Measurements from ENCODE around the gene NQO2.
"Not testable (repeated sequence)": the region's sequence is repeated elsewhere in the genome, so short reads cannot be mapped to it uniquely, and the experiment has no call there.

Gene NQO2

GRCh38 chr6:3039384-3039783 lies 39.7 kb downstream of the NQO2 start:
- DNase-seq (ENCODE audit: low read depth, low spot score) = no peak
- ChIA-PET POLR2A (no interaction called here), CTCF (interaction anchor here (0.8 kb wide), 1 partner anchor 42 kb away, joined by 3 read pairs; no protein-coding TSS in a partner anchor)
- TF ChIP-seq CTCF (IDR thresholded peaks at IDR 0.05; ENCODE audit: insufficient read depth, low read length, missing control alignments) = no peak
- no peak overlapping the region for H3K4me3 ChIP-seq (ENCODE audit: low read depth, low read length)

GRCh38 chr6:3041147-3041546 lies 41.5 kb downstream of the NQO2 start:
- no peak for TF ChIP-seq CTCF (IDR thresholded peaks at IDR 0.05; ENCODE audit: insufficient read depth, low read length, missing control alignments)
- no peak overlapping the region for H3K4me3 ChIP-seq (ENCODE audit: low read depth, low read length)
- CTCF ChIA-PET = interaction anchor here (1.4 kb wide), 1 partner anchor 22 kb away, joined by 6 read pairs; no protein-coding TSS in a partner anchor
- POLR2A ChIA-PET = no interaction called here
- DNase-seq (ENCODE audit: low read depth, low spot score) = no peak

GRCh38 chr6:3041606-3042005 lies 41.9 kb downstream of the NQO2 start:
- CTCF ChIA-PET = interaction anchor here (1.4 kb wide), 1 partner anchor 22 kb away, joined by 6 read pairs; no protein-coding TSS in a partner anchor
- POLR2A ChIA-PET = no interaction called here
- TF ChIP-seq CTCF (IDR thresholded peaks at IDR 0.05; ENCODE audit: insufficient read depth, low read length, missing control alignments) = no peak
- no peak for DNase-seq (ENCODE audit: low read depth, low spot score)
- no peak overlapping the region for H3K4me3 ChIP-seq (ENCODE audit: low read depth, low read length)

- H3K4me3 ChIP-seq (ENCODE audit: low read depth, low read length) = no peak overlapping the region
- POLR2A ChIA-PET = no interaction called here
- no peak for DNase-seq (ENCODE audit: low read depth, low spot score)
- no peak for TF ChIP-seq CTCF (IDR thresholded peaks at IDR 0.05; ENCODE audit: insufficient read depth, low read length, missing control alignments)
- CTCF ChIA-PET = interaction anchor here (0.6 to 1.7 kb wide), 4 partner anchors 26 to 93 kb away, joined by 3 to 5 read pairs (median 4); no protein-coding TSS in a partner anchor
Measured at GRCh38 chr6:3045369-3045768, 45.7 kb downstream of the NQO2 start.

- DNase-seq (ENCODE audit: low read depth, low spot score) = no peak
- H3K4me3 ChIP-seq (ENCODE audit: low read depth, low read length) = no peak overlapping the region
- POLR2A ChIA-PET = no interaction called here
- no peak for TF ChIP-seq CTCF (IDR thresholded peaks at IDR 0.05; ENCODE audit: insufficient read depth, low read length, missing control alignments)
- CTCF ChIA-PET = interaction anchor here (0.6 to 1.7 kb wide), 5 partner anchors 12 to 93 kb away, joined by 3 to 5 read pairs (median 4); no protein-coding TSS in a partner anchor
Measured at GRCh38 chr6:3045777-3046176, 46.1 kb downstream of the NQO2 start.

GRCh38 chr6:3046295-3046694 lies 46.6 kb downstream of the NQO2 start:
- DNase-seq (ENCODE audit: low read depth, low spot score) = no peak
- ChIA-PET POLR2A (no interaction called here), CTCF (interaction anchor here (0.6 to 1.7 kb wide), 5 partner anchors 11 to 94 kb away, joined by 3 to 5 read pairs (median 4); no protein-coding TSS in a partner anchor)
- H3K4me3 ChIP-seq (ENCODE audit: low read depth, low read length) = no peak overlapping the region
- TF ChIP-seq CTCF (IDR thresholded peaks at IDR 0.05; ENCODE audit: insufficient read depth, low read length, missing control alignments) = no peak

GRCh38 chr6:3048009-3048408 lies 48.3 kb downstream of the NQO2 start:
- DNase-seq (ENCODE audit: low read depth, low spot score); H3K4me3 ChIP-seq (ENCODE audit: low read depth, low read length); POLR2A ChIA-PET: not testable (repeated sequence)
- CTCF ChIA-PET = interaction anchor here (1.0 kb wide), 2 partner anchors 46 to 96 kb away, joined by 4 to 6 read pairs; no protein-coding TSS in a partner anchor
